ENCODE results near the gene CACNG1.

Gene CACNG1

DNA sequence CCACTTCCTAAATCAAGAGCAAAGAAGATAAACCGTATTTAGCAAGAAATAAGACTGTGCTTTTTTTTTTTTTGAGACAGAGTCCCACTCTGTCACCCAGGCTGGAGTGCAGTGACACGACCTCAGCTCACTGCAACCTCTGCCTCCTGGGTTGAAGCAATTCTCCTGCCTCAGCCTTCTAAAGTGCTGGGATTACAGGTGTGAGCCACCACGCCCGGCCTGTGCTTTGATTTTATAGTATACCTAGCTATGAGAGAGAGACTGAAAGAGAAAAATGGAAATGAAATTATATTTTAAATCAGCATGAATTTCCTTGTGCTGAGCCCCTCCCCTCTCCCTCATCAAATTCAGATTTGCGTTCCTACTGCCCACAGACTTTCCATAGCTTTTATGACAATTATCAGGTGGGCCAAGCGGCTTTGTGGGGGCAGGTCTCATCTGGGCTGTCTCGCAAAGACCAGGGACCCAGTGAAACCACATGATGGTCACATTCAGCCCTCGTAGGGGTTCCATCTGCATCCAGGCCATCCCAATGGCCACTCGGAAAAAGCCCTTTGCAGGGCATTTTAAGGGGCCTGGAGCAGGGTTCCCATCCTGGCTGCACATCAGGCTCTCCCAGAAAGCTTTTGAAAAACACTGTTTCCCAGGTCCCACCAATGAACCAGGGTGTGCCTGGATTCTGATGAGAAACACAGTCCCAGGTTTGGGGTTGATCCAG lies 8.5 kb downstream of the CACNG1 start:
- DNase-seq: no peak

- DNase-seq: no peak
Observed at GRCh38 chr17:67053438-67054000, 9.2 kb downstream of the CACNG1 start.

GRCh38 chr17:67054011-67054591 lies 9.7 kb downstream of the CACNG1 start:
- no peak for DNase-seq

GRCh38 chr17:67054608-67055007 lies 10.3 kb downstream of the CACNG1 start:
- DNase-seq: no peak

DNA sequence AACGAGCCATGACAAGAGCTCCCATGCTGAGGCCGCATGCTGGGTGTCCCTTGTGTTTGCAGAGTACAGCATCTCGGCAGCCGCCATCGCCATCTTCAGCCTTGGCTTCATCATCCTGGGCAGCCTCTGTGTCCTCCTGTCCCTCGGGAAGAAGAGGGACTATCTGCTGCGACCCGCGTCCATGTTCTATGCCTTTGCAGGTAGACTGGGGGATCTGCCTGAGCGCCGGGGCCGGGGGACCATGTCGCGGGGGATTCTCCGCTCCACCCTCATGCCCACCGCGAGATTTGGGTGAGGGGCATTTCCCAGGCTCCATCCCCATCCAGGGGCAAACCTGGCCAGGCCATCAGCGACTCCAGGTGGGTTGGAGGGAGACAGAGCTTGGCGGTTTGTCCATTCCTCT lies 10.7 kb downstream of the CACNG1 start:
- no peak for DNase-seq

DNA sequence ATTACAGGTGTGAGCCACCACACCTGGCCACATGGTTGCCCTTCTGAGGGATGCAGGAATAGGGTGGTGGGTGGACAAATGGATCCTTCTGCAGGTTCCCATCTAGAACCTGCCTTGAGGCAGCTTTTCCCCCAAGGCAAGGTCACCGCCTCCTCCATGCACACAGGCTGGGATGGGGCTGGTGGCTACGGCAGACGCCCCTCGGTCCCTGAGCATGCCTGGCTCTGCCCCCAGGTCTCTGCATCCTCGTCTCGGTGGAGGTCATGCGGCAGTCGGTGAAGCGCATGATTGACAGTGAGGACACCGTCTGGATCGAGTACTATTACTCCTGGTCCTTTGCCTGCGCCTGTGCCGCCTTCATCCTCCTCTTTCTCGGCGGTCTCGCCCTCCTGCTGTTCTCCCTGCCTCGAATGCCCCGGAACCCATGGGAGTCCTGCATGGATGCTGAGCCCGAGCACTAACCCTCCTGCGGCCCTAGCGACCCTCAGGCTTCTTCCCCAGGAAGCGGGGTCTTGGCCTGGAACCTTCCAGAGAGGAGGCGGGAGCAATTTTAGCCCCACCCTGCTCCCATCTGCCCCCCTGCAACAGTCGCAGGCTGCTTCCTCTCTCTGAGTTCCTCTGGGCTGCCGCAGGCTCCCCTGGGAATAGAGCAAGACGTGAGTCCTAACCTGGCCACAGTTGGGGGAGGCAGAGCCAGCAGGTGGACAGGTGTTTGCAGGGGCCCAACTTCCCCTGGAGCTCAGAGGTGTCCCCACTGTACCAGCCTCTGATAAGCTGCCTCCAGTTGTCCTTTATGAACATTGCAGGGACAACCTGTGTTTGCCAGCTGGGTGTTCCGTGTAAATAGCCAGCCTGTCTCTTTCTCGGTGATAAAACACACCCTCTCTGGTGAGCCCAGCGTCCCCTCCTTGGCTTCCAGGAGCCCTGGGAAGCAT lies 11.7 kb downstream of the CACNG1 start:
- DNase-seq: no peak

GRCh38 chr17:67056746-67057490 lies 12.6 kb downstream of the CACNG1 start:
- DNase-seq: no peak

DNA sequence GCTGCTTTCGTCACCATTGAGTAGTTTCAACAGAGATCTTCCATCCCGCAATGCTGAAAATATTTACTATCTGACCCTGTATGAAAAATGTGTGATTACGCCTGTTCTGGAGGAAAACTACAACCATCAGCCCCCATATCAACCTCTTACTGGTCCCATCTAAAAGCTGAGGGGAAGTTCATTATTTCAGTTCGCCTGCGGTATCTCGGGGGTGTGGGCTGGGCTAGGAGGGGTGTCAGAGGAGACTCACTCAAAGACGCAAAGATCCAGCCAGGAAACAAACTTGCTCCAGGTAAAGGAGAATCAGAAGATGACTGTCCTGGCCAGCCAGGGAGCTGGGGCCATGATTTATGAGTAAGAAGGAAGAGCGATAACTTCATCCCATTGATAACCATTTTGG lies 13.7 kb downstream of the CACNG1 start:
- DNase-seq: no peak

GRCh38 chr17:67059372-67059771 lies 15.0 kb downstream of the CACNG1 start:
- DNase-seq: no peak

DNA sequence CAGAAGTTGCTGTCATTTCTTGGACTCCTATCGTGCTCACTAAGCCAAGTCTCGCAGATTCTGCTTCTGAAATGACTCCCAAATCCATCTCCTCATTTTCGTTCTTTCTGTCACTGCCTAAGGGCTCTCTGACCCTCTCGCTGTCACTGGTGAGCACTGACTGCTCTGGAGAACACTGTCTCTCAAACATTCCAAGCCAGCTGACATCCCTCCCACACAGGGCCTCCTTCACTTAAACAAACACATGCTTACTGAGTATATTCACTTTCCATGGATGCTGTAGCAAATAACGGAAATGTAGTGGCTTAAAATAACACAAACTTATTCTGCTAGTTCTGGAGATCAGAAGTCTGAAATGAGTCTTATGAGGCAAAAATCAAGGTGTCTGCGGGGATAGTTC lies 18.8 kb downstream of the CACNG1 start:
- no peak for DNase-seq

- no peak for DNase-seq
Observed at GRCh38 chr17:67066717-67067116, 22.4 kb downstream of the CACNG1 start.

- no peak for DNase-seq
Observed at GRCh38 chr17:67067571-67068482, 23.5 kb downstream of the CACNG1 start.

DNA sequence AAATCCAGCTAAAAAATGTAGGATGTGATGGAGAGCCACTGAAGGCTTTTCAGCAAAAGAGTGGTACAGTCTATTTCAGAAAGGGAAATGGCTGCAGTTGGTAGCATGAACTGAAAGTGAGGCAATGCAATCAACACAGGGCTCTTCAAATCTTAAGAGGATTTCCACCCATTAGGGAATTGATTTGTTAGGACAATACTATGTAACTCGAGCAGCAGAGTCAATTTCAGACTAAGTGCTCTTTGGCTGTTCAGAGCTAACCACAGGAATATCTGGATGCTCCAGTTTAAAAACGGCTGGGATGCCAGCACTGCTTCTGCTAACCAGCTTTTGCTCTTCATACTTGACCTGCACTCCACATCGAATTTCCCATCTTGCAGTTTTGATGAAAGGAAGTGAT lies 24.6 kb downstream of the CACNG1 start:
- peak; percentile 21 for DNase-seq

- DNase-seq: no peak
Observed at GRCh38 chr17:67069603-67070136, 25.3 kb downstream of the CACNG1 start.

DNA sequence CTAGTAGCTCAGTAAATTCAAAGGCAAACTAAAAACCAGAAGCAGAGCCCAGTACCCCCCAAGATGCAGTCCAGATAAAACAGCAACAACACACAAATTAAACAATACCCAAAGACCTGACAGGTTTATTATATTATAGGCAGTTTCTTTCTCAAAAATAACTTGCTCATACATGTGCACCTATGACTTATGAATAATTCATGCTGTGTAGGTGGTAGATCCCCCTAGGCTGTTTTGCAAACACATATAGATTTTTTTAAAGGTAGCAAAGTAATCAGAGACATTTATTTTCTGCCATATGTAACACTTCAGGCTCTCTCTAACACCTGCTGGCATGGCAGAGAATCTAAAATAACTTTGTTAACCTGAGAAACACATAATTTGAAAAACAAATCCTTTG lies 27.2 kb downstream of the CACNG1 start:
- DNase-seq: no peak

DNA sequence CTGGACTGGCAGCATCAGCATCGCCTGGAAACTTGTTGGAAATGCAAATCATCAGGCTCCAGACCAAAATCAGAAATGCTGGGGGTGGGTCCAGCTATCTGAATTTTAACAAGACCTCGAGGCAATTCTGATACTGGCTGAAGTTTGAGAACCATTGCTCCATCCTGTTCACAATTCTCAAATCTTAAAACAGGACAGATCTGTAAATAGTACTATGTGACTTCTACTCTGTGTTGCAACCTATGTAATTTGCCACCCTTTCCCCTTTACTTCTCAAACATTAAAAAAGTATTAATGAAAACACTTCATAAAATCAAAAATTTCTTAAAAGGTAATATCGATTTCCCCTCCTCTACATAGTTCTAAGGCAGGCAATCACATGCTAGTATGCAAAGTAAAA lies 28.5 kb downstream of the CACNG1 start:
- DNase-seq: no peak

- no peak for DNase-seq
Observed at GRCh38 chr17:67074781-67075180, 30.4 kb downstream of the CACNG1 start.

GRCh38 chr17:67076290-67076689 lies 31.9 kb downstream of the CACNG1 start:
- DNase-seq: no peak

DNA sequence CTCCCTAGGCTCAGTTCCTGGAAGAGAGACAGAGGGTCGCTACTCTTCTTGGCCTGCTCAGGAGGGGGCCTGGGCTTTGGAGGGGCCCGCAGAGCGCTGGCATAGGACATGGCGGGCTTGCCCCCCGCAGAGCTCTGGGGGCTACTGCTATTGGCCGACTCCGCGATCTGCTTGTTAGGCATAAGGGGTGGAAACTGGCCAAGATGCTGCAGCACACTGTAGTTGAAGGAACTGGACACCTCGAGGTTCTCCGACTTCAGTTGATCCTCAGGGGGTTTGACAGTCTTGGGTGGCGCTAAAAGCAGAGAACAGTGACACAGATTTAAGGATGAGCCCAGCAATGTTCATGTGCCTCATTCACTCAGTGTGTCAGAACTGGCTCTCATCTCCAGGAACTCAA lies 33.9 kb downstream of the CACNG1 start:
- DNase-seq: no peak

DNA sequence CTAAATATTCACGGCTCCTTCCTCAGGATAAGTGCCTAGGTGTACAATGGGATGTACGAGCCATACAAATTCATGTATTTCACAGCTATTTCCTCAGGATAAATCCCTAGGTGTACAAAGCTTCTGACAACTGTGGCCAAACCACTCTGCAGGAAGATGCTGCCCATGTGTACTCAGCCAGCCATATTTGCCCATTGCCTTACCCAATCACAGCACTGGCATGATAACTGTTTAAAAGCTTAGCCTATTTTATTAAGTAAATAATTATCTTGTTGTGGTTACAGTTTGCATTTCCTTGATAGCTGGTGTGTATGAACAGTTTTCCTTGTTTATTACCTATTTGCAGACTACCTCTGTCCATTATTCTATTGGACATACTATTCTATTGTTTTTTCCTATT lies 35.1 kb downstream of the CACNG1 start:
- DNase-seq: no peak

GRCh38 chr17:67080804-67081203 lies 36.5 kb downstream of the CACNG1 start:
- DNase-seq: no peak

Measured in NCI-H774 (cell line).